ENCODE measurements around the gene RAB34. TPM values are rescaled to one million over a fixed set of nuclear protein-coding genes. Genes with fewer than 3 reads are reported as not detected.
A peak's percentile ranks its signal among the peaks of the same experiment; 100 is the strongest.
"Not testable (repeated sequence)": the region's sequence is repeated elsewhere in the genome, so short reads cannot be mapped to it uniquely, and the experiment has no call there.

Gene RAB34
- polyA plus RNA-seq, 6 donors from 2014 or later = 11.6 to 22.6 (median 18.2) TPM

DNA sequence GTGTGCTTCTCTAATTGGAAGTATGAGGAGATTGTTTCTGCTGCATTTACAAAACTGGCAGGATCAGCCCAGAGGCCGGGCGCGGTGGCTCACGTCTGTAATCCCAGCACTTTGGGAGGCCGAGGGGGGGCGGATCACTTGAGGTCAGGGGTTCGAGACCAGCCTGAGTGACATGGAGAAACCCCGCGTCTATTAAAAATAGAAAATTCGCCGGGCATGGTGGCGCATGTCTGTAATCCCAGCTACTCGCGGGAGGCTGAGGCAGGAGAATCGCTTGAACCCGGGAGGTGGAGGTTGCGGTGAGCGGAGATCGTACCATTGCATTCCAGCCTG, 3.3 kb upstream of the RAB34 start:
- H3K27me3 Mint-ChIP-seq; ATAC-seq (ENCODE audit: low read depth in 2 of 2); H3K9me3 Mint-ChIP-seq; DNase-seq: not testable (repeated sequence)
- H3K27ac Mint-ChIP-seq = peak overlapping the region in 5 of 6 donors; percentile 91 to 99 (median 98)
- H3K4me1 Mint-ChIP-seq = peaks cover 49 to 66% (median 59%) of the 10 kb centered on the region in 3 donors
- H3K4me3 Mint-ChIP-seq = peak overlapping the region; percentile 92 to 100 (median 99)
- peaks cover 10 to 16% of the 10 kb centered on the region in 2 donors for H3K36me3 Mint-ChIP-seq

DNA sequence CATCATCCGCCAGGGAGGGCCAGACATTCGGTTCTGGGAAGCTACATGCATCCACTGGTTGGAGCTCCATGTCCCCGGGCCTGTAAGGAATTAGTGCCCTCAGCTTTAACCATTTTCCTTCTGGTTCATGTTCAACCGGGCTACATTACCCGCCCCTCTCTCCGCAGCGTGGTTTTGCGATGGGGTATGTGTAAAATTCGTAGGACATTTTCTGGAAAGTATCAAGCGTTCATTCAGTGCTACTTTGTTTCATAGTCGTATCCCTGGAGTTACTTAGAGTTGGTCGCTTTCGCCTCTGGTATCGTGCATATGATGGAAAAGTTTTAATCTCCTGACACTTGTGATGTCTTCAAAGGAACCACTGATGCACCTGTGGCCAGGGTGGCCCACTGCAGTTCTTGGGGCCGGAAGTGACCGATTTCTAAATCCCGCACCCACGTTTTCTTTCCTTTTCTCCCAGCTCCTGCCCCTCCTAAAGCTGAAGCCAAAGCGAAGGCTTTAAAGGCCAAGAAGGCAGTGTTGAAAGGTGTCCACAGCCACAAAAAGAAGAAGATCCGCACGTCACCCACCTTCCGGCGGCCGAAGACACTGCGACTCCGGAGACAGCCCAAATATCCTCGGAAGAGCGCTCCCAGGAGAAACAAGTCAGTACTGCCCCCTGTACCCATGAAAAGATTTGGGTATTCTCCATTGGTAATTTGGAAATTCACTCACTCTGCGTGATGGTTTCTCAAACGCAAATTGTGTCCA, 2.8 kb upstream of the RAB34 start:
- peaks cover 10 to 16% of the 10 kb centered on the region in 2 donors for H3K36me3 Mint-ChIP-seq
- peak overlapping the region; percentile 96 to 99 (median 98) for H3K27ac Mint-ChIP-seq
- ATAC-seq (ENCODE audit: low read depth in 2 of 2) (no peak), DNase-seq (no peak)
- peak overlapping the region; percentile 92 to 100 (median 99) for H3K4me3 Mint-ChIP-seq
- peaks cover 44 to 63% (median 55%) of the 10 kb centered on the region in 3 donors for H3K4me1 Mint-ChIP-seq
- no peaks in the 10 kb centered on the region for H3K27me3 Mint-ChIP-seq
- H3K9me3 Mint-ChIP-seq = no peaks in the 10 kb centered on the region

DNA sequence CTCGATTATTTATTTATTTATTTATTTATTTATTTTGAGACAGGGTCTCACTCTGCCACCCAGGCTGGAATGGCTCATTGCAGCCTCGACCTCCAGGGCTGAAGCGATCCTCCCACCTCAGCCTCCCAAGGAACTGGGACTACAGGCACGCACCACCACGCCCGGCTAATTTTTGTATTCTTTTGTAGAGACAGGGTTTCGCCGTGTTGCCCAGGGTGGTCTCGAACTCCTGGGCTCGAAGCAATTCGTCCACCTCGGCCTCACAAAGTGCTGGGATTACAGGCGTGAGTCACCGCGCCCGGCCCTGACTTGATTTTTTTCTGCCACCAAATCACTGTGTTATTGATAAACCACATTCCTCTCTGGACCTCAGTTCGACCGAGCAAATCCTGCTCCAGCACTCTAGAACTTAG, 1.4 kb upstream of the RAB34 start:
- peak overlapping the region; percentile 96 to 99 (median 98) for H3K27ac Mint-ChIP-seq
- peaks cover 3 to 10% of the 10 kb centered on the region in 2 donors for H3K36me3 Mint-ChIP-seq
- peaks cover 31 to 51% (median 41%) of the 10 kb centered on the region in 3 donors for H3K4me1 Mint-ChIP-seq
- peak overlapping the region; percentile 92 to 100 (median 99) for H3K4me3 Mint-ChIP-seq
- no peaks in the 10 kb centered on the region for H3K9me3 Mint-ChIP-seq
- no peak for DNase-seq
- H3K27me3 Mint-ChIP-seq = no peaks in the 10 kb centered on the region
- ATAC-seq (ENCODE audit: low read depth in 2 of 2) = no peak

DNA sequence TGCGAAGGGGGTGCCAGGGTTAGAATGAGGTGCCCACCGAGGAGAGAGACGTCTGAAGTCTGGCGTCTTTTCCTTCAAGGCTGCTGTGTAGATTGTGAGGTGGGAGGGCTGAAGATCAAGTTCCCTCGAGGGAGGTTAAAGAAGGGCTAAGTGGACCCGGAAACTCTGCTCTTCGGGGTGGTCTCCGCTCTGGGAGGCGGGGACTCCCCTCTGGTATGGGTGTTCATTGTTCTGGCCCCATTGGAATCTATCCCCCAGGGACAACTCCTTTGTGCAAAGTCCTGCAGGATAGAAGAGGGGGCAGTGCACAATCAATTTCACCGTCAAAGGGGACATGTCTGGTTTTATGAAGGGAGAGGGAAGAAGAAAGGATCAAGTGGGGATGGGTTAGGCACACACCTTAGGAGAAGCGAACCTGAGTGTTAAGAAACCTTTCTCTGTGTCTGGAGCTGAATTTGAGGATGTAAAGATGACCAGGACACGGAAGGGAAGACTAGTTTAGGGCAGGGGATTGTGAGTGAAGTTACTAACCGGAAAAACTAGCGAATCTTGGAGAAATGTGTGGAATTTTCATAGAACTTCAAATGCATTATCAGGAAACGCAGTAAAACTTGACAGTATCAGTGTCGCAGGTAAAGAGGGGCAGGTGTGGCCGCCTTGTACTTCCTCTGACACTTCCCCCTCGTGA, 809 bp upstream of the RAB34 start:
- no peak for ATAC-seq (ENCODE audit: low read depth in 2 of 2)
- Mint-ChIP-seq H3K27ac (peak overlapping the region in 4 of 6 donors; percentile 19 to 89 (median 74)), H3K27me3 (no peaks in the 10 kb centered on the region), H3K36me3 (peaks cover 0 to 10% of the 10 kb centered on the region in 2 donors), H3K9me3 (no peaks in the 10 kb centered on the region), H3K4me1 (peaks cover 27 to 47% (median 41%) of the 10 kb centered on the region in 3 donors), H3K4me3 (peak overlapping the region; percentile 77 to 95 (median 84))
- DNase-seq = no peak

DNA sequence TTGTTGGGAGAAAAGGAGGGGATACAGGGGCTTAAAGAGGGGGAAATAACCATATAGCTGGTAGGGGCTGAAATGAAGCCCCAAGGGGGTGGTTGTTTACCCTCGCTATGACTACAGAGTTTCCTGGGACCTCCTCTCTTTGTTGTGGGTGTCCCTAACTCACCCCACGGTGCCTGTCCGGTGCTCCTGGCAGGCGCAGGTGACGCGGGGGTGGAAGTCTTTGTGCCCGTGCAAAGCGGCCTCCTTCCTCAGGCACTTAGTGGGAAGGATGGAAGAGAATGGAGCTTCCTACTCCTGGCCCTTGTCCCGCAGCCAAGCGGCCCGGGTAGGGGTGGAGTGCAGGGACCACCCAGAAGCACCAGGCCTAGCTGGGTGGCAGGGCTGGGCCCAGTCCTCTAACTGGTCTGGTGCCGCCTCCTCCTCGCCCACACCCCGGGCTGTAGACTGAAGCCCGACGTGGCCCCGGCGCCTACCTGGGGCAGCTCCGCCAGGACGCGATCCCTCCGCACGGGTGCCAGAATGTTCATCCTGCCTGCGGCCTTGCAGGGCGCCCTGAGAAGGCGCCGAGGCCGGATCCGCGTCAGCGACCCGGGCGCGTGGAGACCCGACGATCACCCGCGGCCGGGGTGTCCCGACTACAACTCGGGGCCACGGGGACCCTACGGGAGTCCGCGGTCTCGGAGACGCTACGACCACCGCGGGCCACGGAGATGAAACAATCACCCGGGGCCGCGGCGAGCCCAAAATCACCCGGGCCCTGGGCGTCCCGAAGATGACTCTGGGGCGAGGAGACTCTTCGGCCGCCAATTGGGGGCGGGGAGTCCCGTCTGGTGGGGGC, 709 bp downstream of the RAB34 start:
- Mint-ChIP-seq H3K36me3 (peaks cover 0 to 10% of the 10 kb centered on the region in 2 donors), H3K27ac (peak overlapping the region in 4 of 6 donors; percentile 56 to 89 (median 77)), H3K9me3 (no peaks in the 10 kb centered on the region), H3K4me1 (peaks cover 33 to 47% (median 42%) of the 10 kb centered on the region in 3 donors), H3K27me3 (no peaks in the 10 kb centered on the region), H3K4me3 (peak overlapping the region; percentile 70 to 95 (median 81))
- DNase-seq = no peak
- no peak for ATAC-seq (ENCODE audit: low read depth in 2 of 2)

DNA sequence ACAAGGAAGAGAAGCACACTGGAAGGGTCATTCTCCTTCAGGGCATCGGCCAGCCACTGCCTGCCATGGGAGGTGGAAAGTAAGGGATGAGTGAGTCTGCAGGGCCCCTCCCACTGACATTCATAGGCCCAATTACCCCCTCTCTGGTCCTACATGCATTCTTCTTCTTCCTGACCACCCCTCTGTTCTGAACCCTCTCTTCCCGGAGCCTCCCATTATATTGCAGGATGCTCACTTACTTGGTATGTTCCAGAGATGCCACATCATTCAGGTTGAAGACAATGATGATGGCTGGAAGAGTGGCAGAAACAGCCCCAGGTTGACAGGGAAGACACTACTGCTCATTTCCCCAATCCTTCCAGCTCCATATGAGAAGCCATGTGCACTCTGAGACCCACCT, 2.5 kb downstream of the RAB34 start:
- Mint-ChIP-seq H3K27ac (no peak overlapping the region), H3K27me3 (no peaks in the 10 kb centered on the region), H3K9me3 (no peaks in the 10 kb centered on the region), H3K4me1 (peaks cover 37 to 50% (median 40%) of the 10 kb centered on the region in 3 donors), H3K4me3 (peak overlapping the region in 2 of 8 donors; percentile 62 to 69), H3K36me3 (peaks cover 0 to 5% of the 10 kb centered on the region in 2 donors)
- DNase-seq = no peak
- ATAC-seq (ENCODE audit: low read depth in 2 of 2) = no peak

DNA sequence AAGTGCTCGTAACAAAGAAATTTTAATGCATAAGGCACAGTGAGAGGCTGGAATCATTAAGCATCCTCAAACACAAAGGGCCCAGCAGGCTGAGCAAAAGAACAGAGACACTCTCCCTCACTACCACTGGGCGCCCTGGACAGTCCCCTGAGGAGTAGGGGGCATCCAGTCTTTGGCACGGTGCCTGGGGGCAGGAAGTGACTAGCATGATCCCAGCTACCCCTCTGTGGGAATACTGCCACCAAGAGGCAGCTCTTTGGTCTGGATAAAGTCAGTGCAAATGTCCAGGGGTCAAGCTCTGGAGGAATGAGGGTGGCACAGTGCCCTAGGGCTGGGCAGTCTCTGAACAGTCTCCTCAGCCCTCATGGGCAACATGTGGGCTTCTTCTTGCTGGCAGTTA, 3.4 kb downstream of the RAB34 start:
- H3K4me1 Mint-ChIP-seq = peaks cover 32 to 40% (median 33%) of the 10 kb centered on the region in 3 donors
- H3K4me3 Mint-ChIP-seq = peak overlapping the region in 2 of 8 donors; percentile 33 to 69
- H3K36me3 Mint-ChIP-seq = no peaks in the 10 kb centered on the region
- no peak overlapping the region for H3K27ac Mint-ChIP-seq
- DNase-seq (no peak), ATAC-seq (ENCODE audit: low read depth in 2 of 2) (no peak)
- H3K27me3 Mint-ChIP-seq = no peaks in the 10 kb centered on the region
- no peaks in the 10 kb centered on the region for H3K9me3 Mint-ChIP-seq

DNA sequence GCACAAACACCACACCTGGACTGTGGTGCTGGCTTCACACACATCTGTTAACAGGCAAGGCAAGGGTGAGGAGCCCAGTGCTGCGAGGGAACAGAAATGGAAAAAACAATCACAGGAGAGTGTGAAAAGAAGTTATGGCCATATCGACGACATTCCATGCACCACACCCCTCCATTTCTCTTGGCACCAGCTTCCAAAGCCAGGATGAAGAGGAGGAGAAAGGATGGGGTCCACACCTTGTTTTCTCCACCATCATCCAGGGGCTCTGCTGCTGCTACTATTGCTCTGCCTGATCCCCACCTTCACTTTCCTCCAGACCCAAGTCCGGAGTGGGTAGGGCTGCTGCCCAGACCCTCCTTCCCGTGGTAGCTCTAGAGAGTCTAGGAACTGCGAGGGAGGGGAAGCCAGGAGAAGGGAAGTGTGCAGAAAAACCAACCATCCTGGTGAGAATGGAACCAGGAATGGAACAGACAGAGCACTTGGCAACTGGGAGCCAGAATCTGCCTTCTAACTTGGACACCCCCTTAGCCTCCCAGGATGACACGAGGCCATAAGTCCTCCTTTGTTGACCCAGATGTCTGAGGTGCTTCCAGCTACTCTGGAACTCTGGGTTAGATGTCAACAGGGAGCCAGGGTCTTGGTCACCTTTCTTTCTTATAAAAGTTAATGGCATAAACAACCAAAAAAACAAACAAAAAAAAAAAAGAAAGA, 4.8 kb downstream of the RAB34 start:
- Mint-ChIP-seq H3K27ac (peak overlapping the region in 5 of 6 donors; percentile 36 to 94 (median 85)), H3K27me3 (no peaks in the 10 kb centered on the region), H3K4me3 (peak overlapping the region; percentile 77 to 95 (median 93)), H3K4me1 (peaks cover 22 to 28% (median 25%) of the 10 kb centered on the region in 3 donors), H3K36me3 (no peaks in the 10 kb centered on the region), H3K9me3 (no peaks in the 10 kb centered on the region)
- ATAC-seq (ENCODE audit: low read depth in 2 of 2) (no peak), DNase-seq (no peak)

DNA sequence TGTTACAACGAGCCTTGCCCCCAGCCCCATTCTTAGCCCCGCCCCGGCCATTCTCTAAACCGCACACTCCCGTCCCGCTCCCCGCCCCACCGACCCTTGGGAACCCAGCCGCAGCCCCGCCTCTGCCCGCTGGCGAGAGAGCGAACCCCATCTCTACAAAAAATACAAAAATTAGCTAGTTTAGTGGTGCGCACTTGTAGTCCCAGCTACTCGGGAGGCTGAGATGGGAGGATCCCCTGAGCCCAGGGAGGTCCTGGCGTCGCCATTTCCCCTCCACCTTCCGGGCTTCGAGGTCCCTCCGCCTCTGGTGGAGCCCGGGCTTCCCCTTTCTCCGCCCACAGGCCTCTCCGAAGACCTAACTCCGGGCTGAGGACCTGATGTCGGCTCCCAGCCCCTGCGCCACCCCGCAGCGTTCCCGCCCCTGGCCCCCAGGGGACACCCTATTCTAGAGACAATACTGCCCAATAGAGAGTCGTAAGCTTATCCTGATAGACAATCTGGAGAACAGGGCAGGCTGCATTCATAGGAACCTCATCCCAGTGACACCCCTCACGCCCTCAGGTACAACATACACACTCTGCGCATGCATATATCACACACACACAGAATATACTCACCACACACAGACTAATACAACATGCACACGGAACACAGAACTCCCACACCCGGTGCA, 5.5 kb downstream of the RAB34 start:
- Mint-ChIP-seq H3K27me3 (no peaks in the 10 kb centered on the region), H3K36me3 (no peaks in the 10 kb centered on the region), H3K4me1 (peaks cover 21 to 23% (median 22%) of the 10 kb centered on the region in 3 donors), H3K9me3 (no peaks in the 10 kb centered on the region), H3K27ac (peak overlapping the region; percentile 83 to 94 (median 89)), H3K4me3 (peak overlapping the region; percentile 77 to 95 (median 93))
- DNase-seq (peak; percentile 63), ATAC-seq (ENCODE audit: low read depth in 2 of 2) (peak; percentile 54 to 57)

DNA sequence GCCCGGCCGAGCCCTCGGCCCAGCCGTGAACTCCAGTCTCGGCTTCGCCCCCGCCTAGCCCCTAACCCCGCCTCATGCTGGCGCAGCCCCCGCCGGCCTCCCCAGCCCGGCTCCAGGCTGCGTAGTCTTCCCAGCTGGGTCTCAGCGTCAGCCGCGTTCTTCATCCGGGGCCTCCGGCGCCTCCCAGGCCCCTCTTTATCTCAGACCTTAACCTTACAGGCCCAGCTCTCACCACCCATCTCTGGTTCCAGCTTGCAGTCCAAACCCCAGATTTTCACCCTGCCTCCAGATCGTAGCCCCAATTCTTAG, 6.0 kb downstream of the RAB34 start, which contains the start of gene PROCA1:
Gene PROCA1 (minus strand): TSS at position 166 of the 309 bp plus-strand sequence. CDS start 228 bp downstream, outside the sequence.
- no peaks in the 10 kb centered on the region for H3K9me3 Mint-ChIP-seq
- H3K4me3 Mint-ChIP-seq = peak within 1 kb of the TSS; percentile 77 to 95 (median 93)
- H3K36me3 Mint-ChIP-seq = no peaks in the 10 kb centered on the region
- no peak for DNase-seq
- peak; percentile 45 to 46 for ATAC-seq (ENCODE audit: low read depth in 2 of 2)
- peak within 1 kb of the TSS; percentile 83 to 98 (median 90) for H3K27ac Mint-ChIP-seq
- H3K4me1 Mint-ChIP-seq = peaks cover 21 to 22% (median 21%) of the 10 kb centered on the region in 3 donors
- H3K27me3 Mint-ChIP-seq = no peaks in the 10 kb centered on the region

DNA sequence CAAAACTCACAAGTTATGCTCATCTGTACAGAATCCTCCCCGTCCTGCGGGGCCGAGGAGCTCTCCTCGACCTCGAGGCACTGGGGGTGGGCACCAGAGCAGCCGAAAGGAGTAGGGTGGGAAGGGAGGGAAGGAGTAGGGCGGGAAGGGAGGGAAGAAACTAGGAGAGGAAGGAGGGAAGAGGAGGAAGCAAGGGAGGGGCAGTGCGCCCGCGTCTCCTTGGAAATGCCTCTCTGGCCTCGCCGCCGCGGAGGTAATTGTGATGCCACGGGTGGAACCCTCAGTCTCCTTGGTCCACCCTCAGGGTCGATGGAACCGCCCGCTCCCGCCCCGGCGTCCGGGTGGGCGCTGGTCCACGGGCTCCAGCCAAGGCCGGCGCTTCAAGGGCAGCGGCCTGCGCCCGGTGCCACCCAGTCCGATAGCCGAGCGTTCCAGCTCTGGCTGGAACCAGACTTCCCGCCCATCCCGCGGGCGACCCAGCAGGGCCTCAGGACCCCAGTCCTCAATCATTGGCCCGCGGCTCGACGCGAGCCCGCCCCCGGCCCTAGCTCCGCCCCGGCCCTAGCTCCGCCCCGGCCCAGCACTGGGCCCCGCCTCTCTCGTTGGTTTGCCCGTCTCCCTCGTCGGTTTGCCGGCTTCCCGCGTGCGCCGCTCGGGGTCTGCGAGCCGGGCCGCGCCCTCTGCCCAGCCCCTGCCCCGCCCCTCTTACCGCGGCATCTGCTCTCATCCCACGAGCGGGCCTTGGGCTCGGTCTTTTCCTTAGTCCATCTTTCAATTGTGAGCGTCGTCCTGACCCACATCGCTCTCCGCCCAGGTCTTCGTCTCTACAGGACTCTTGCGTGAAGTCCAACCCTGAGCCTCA, 6.6 kb downstream of the RAB34 start:
- no peaks in the 10 kb centered on the region for H3K9me3 Mint-ChIP-seq
- peak overlapping the region; percentile 76 to 98 (median 90) for H3K27ac Mint-ChIP-seq
- H3K27me3 Mint-ChIP-seq = no peaks in the 10 kb centered on the region
- peak; percentile 84 to 86 for ATAC-seq (ENCODE audit: low read depth in 2 of 2)
- H3K4me1 Mint-ChIP-seq = peaks cover 21 to 22% (median 21%) of the 10 kb centered on the region in 3 donors
- DNase-seq = peak; percentile 86
- H3K4me3 Mint-ChIP-seq = peak overlapping the region; percentile 77 to 95 (median 93)
- H3K36me3 Mint-ChIP-seq = no peaks in the 10 kb centered on the region

Measured in naive B cell (primary cell).